HCT116 (cell line): ENCODE results near the gene VAPA.

Experiments
- CTCF ChIP-seq, 3 experiments: fragments of 200-600 bp in 1 of 3; sonication (generic) in 1 of 3; IDR thresholded peaks in 2 of 3; conservative IDR thresholded peaks in 1 of 3; 2 replicates each; pipeline ENCODE4 v1.5.1; 2012 to 2017; ENCODE audit warnings: low read depth in 2 of 3, low read length in 2 of 3, antibody characterized with exemption in 1 of 3, borderline replicate concordance in 1 of 3, control low read depth in 1 of 3, mild to moderate bottlenecking in 1 of 3, mixed read lengths in 1 of 3, mixed run types in 1 of 3, moderate library complexity in 1 of 3; ENCODE audit not compliant: insufficient read depth in 1 of 3
- EZH2 ChIP-seq: fragments of 200-600 bp; sonication (generic); IDR thresholded peaks from 2 replicates; pipeline ENCODE4 v1.6.1; 2017; ENCODE audit warnings: antibody characterized with exemption, mixed run types
- JUND ChIP-seq: IDR thresholded peaks from 2 replicates; pipeline ENCODE4 v1.6.1; 2012
- MAX ChIP-seq: IDR thresholded peaks from 2 replicates; pipeline ENCODE4 v1.6.1; 2012
- POLR2A ChIP-seq: IDR thresholded peaks from 2 replicates; pipeline ENCODE4 v1.7.0; 2011; ENCODE audit warnings: borderline replicate concordance; ENCODE audit not compliant: insufficient read depth, insufficient read length; ENCODE audit errors: extremely low read depth
- POLR2AphosphoS5 ChIP-seq: IDR thresholded peaks from 2 replicates; pipeline ENCODE4 v1.6.1; 2011; ENCODE audit warnings: mild to moderate bottlenecking, low read depth, low read length, moderate library complexity
- SP1 ChIP-seq: IDR thresholded peaks from 2 replicates; pipeline ENCODE4 v1.6.1; 2012; ENCODE audit warnings: low read depth

GRCh38 chr18:9974279-9974915 is 60.6 kb downstream of the VAPA start:
- TF ChIP-seq CTCF (IDR thresholded peaks at IDR 0.05 in 2 of 3, conservative IDR thresholded peaks at IDR 0.05 in 1 of 3; ENCODE audit: borderline replicate concordance in 1 of 3, insufficient read depth in 1 of 3, low read depth in 2 of 3, low read length in 2 of 3): no peak
- TF ChIP-seq MAX: no peak
- no peak for TF ChIP-seq SP1
- TF ChIP-seq JUND: no peak
- TF ChIP-seq EZH2: no peak
- TF ChIP-seq POLR2A: no peak
- TF ChIP-seq POLR2AphosphoS5: no peak
